IPS DF 6.9 (cell line): ENCODE data around the gene A4GALT.
A peak's percentile ranks its signal among the peaks of the same experiment; 100 is the strongest.

Source experiments
- DNase-seq: peaks from one replicate; pipeline ENCODE4 v3.0.0-alpha.2; 2013; ENCODE audit warnings: low read depth, low spot score
- H3K27ac ChIP-seq: one replicate; pipeline ENCODE4 v1.5.1; 2013; ENCODE audit warnings: low read length, control low read depth
- H3K27me3 ChIP-seq: 2 replicates; pipeline ENCODE4 v1.6.1; 2013; ENCODE audit warnings: mild to moderate bottlenecking, low read length; ENCODE audit not compliant: control insufficient read depth, insufficient read depth
- H3K36me3 ChIP-seq: 2 replicates; pipeline ENCODE4 v1.6.1; 2013; ENCODE audit warnings: low read length; ENCODE audit not compliant: control insufficient read depth, insufficient read depth
- H3K4me1 ChIP-seq: 2 replicates; pipeline ENCODE4 v1.6.1; 2013; ENCODE audit warnings: low read length; ENCODE audit not compliant: control insufficient read depth, insufficient read depth
- H3K4me3 ChIP-seq: 2 replicates; pipeline ENCODE4 v1.5.1; 2013; ENCODE audit warnings: mild to moderate bottlenecking, low read length
- H3K9me3 ChIP-seq: 2 replicates; pipeline ENCODE4 v1.6.1; 2013; ENCODE audit warnings: low read length, inconsistent platforms; ENCODE audit not compliant: control insufficient read depth, insufficient read depth
- WGBS: extraction: QIAGEN DNeasy Blood & Tissue Kit; methylation state at CpG from one replicate; pipeline ENCODE4 v1.1.7; 2013; ENCODE audit warnings: mixed read lengths, missing lambda C conversion rate; ENCODE audit not compliant: insufficient read length, insufficient coverage; 5-methylcytosine and 5-hydroxymethylcytosine counted together

The A4GALT gene

DNA sequence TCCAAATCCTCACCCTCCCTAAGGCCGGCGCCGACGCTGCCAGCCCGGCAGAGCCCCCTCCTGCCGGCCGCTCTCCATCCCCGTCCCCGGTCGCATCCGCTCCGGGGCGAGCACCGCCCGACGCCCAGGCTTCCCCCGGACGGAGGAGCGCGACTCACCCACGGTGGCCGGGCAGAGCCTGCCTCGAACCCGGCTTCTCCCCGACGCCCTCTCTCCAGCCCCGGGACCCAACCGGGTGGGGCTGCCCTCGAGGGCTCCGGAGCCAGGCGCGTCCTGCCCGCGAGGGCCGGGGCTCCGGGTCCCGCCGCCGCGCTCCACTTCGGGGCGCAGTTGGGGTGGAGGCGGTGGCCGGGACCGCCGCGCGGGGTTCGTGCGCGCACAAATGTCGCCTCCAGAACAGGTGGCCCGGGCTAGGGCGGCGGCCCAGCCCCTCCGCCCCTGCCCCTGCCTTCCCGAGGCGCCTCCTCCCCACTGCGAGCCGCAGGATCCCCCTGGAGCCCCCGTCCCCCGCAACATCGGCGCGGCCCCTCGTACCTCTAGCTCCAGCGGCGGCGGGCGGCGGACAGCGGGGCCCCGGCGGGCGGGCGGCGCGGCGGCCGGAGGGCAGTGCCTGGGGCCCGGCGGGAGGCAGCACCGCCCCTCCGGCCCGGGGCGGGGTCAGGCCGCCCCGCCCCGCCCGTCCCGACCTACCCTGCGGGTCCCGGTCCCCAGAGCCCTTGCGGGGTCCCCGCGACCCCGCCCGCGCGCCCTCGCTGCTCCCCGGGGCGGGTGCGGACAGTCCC, at the start of gene A4GALT:
Gene A4GALT (minus strand): TSS at position 608 of the 782 bp plus-strand sequence. CDS start 26,919 bp downstream, outside the sequence.
- Histone ChIP-seq H3K27ac (no peak within 1 kb of the TSS), H3K9me3 (no peaks in the 10 kb centered on the region), H3K4me1 (peaks cover 5% of the 10 kb centered on the region; the same call in 1 of the 2 replicates), H3K4me3 (peak within 1 kb of the TSS; percentile 70; the same call in 1 of the 2 replicates), H3K36me3 (no peaks in the 10 kb centered on the region), H3K27me3 (peaks cover 9% of the 10 kb centered on the region; the same call in 1 of the 2 replicates)
- WGBS = no CpG with 5 or more reads among the region's 104 CpGs
- DNase-seq = no peak

GRCh38 chr22:42770448-42770726, 49.7 kb upstream of the A4GALT start:
- Histone ChIP-seq H3K9me3 (no peaks in the 10 kb centered on the region), H3K36me3 (no peaks in the 10 kb centered on the region), H3K27me3 (no peaks in the 10 kb centered on the region), H3K27ac (no peak overlapping the region), H3K4me3 (no peak overlapping the region), H3K4me1 (peaks cover 4% of the 10 kb centered on the region)
- DNase-seq = no peak
- WGBS = no CpG with 5 or more reads among the region's 4 CpGs

GRCh38 chr22:42769574-42770447, 49.1 kb upstream of the A4GALT start:
- no peak for DNase-seq
- H3K4me3 ChIP-seq = no peak overlapping the region
- no CpG with 5 or more reads among the region's 50 CpGs for WGBS
- no peaks in the 10 kb centered on the region for H3K27me3 ChIP-seq
- H3K4me1 ChIP-seq = peaks cover 4% of the 10 kb centered on the region
- H3K36me3 ChIP-seq = no peaks in the 10 kb centered on the region
- H3K27ac ChIP-seq = no peak overlapping the region
- no peaks in the 10 kb centered on the region for H3K9me3 ChIP-seq

GRCh38 chr22:42769238-42769573, 48.5 kb upstream of the A4GALT start:
- Histone ChIP-seq H3K9me3 (no peaks in the 10 kb centered on the region), H3K27ac (no peak overlapping the region), H3K4me1 (peaks cover 4% of the 10 kb centered on the region), H3K4me3 (no peak overlapping the region), H3K36me3 (no peaks in the 10 kb centered on the region), H3K27me3 (no peaks in the 10 kb centered on the region)
- no CpG with 5 or more reads among the region's 11 CpGs for WGBS
- DNase-seq = no peak

- Histone ChIP-seq H3K9me3 (no peaks in the 10 kb centered on the region), H3K4me3 (no peak overlapping the region), H3K27ac (no peak overlapping the region), H3K36me3 (no peaks in the 10 kb centered on the region), H3K4me1 (peaks cover 4% of the 10 kb centered on the region), H3K27me3 (no peaks in the 10 kb centered on the region)
- no peak for DNase-seq
- no CpG with 5 or more reads among the region's 22 CpGs for WGBS
Measured at GRCh38 chr22:42768385-42769035, 47.8 kb upstream of the A4GALT start.

DNA sequence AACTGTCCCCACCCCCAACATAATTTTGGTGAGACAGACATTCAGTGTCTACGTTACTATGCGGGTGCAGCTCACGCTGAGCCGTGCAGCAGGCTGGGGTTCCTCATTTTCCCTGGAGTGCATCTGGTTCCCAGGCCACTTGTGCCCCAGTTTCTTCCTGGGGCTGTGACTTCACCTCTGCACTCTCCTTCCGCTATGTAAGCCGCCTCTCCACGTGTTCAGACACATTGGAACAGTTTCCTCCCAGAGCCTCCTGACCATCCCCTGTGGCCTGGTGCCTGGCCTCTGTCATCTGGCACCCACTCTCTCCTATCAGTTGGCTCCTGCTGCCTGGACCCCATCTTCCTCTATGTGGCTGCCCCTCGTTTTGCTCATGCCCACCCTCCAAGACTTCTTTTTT, 46.2 kb upstream of the A4GALT start:
- no peaks in the 10 kb centered on the region for H3K9me3 ChIP-seq
- DNase-seq = no peak
- no peaks in the 10 kb centered on the region for H3K4me1 ChIP-seq
- no peak overlapping the region for H3K4me3 ChIP-seq
- H3K36me3 ChIP-seq = no peaks in the 10 kb centered on the region
- no peaks in the 10 kb centered on the region for H3K27me3 ChIP-seq
- H3K27ac ChIP-seq = no peak overlapping the region
- WGBS = no CpG with 5 or more reads among the region's 8 CpGs

DNA sequence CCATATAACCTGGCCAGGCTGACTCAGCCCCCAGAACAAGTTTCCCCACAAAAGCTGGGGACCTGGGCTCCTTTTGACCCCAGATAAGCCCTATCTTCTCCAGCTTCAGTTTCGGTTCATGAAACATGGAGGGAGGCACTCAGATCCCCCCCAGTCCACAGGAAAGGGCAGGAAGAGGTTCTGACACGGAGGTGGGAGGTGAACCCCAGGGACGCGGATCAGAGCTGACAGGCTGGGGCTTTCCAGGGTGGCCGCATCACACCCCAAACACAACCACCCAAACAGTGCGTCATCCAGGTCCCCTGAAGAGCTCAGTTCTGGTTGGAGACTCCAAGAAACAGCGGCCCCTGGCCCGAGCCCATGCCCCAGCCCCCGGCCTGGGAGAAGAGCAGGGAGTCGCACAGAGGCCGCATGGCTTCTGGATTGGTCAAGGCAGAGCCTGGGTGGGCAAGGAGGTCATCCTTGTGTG, 44.3 kb upstream of the A4GALT start:
- no CpG with 5 or more reads among the region's 11 CpGs for WGBS
- Histone ChIP-seq H3K27ac (no peak overlapping the region), H3K27me3 (no peaks in the 10 kb centered on the region), H3K36me3 (no peaks in the 10 kb centered on the region), H3K4me3 (no peak overlapping the region), H3K9me3 (no peaks in the 10 kb centered on the region), H3K4me1 (no peaks in the 10 kb centered on the region)
- DNase-seq = no peak

DNA sequence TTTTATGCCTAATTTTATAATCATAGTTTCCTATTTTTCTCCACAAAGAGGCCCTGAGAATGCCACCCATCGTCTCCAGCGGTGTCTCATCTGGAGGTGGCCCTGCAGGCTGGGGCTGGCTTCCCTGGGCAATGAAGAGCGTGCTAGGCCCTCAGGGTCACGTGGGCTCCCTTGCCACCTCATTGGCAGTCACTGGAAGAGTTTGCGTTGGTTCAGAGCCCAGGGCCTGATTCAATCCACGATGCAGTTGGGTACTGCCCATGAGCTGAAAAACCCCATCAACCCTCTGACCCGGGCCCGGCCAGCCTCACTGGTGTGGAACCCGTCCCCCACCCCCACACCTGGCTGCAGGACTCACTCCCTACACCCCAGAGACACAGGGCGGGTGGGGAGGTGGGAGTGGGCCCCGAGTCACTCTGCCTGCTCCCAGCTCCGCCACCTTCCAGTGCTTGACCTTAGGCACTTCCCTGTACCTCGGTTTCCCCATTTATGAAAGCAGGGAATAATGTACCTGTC, 43.4 kb upstream of the A4GALT start:
- no peaks in the 10 kb centered on the region for H3K36me3 ChIP-seq
- no peaks in the 10 kb centered on the region for H3K27me3 ChIP-seq
- no peaks in the 10 kb centered on the region for H3K4me1 ChIP-seq
- no peak overlapping the region for H3K27ac ChIP-seq
- DNase-seq = no peak
- H3K9me3 ChIP-seq = no peaks in the 10 kb centered on the region
- no CpG with 5 or more reads among the region's 13 CpGs for WGBS
- no peak overlapping the region for H3K4me3 ChIP-seq

DNA sequence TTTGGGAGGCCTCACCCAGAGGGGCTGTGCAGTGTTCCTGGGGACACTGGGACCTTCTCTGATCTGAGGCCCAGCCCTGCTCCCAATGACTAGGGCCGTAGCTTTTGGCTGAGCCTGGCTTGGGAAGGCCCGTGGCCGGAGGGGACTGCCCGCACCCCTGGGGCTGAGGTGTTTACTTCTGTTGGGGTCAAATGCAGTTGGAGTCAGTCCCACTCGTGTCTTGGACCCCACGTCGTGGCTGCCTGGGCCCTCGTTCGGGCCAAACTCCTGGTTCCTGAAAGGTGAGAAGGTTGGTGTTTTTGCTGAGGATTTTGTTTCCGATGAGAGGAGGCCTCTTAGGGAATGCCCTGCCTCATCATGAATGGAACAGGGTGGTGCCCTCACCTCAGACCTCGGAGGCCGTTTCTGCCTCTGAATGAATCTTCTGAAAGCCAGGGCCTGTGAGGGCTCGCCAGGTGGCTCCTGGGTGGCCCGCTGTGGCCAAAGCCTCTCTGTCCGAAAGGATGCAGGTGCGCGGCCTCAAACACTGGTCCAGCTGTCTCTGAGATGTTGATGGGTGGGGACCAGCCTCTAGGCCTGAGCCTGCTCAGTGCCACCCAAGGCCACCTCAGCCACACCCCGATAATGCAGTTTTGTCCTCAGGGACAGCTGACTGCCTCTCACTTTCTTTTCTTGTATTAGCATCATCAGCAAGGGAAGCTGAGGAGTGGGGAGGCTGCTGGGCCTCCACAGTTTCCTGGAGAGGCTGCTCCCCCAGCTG, 40.3 kb upstream of the A4GALT start:
- no peaks in the 10 kb centered on the region for H3K27me3 ChIP-seq
- no CpG with 5 or more reads among the region's 18 CpGs for WGBS
- no peak overlapping the region for H3K27ac ChIP-seq
- DNase-seq = no peak
- no peaks in the 10 kb centered on the region for H3K4me1 ChIP-seq
- no peak overlapping the region for H3K4me3 ChIP-seq
- no peaks in the 10 kb centered on the region for H3K9me3 ChIP-seq
- no peaks in the 10 kb centered on the region for H3K36me3 ChIP-seq
